H9 (cell line): ENCODE measurements around the gene USP44. TPM values are rescaled to one million over a fixed set of nuclear protein-coding genes. Genes with fewer than 3 reads are reported as not detected.

Experiments
- DNase-seq: peaks from one replicate; pipeline ENCODE4 v3.0.0-alpha.2; 2017
- H2AFZ ChIP-seq: one replicate; pipeline ENCODE4 v1.6.1; 2013; ENCODE audit warnings: mild to moderate bottlenecking, low read length, control low read depth, moderate library complexity
- H2AK5ac ChIP-seq: 2 replicates; pipeline ENCODE4 v1.6.1; 2013; ENCODE audit warnings: low read length, control low read depth, mixed read lengths; ENCODE audit not compliant: insufficient read length
- H2BK120ac ChIP-seq: one replicate; pipeline ENCODE4 v1.6.1; 2013; ENCODE audit warnings: low read depth, mild to moderate bottlenecking, low read length, control low read depth, inconsistent platforms; ENCODE audit not compliant: poor library complexity, severe bottlenecking
- H2BK12ac ChIP-seq: 2 replicates; pipeline ENCODE4 v1.6.1; 2013; ENCODE audit warnings: low read length, control low read depth, mixed read lengths, low read depth; ENCODE audit not compliant: insufficient read length
- H2BK15ac ChIP-seq: 2 replicates; pipeline ENCODE4 v1.6.1; 2013; ENCODE audit warnings: low read depth, low read length, control low read depth
- H2BK20ac ChIP-seq: one replicate; pipeline ENCODE4 v1.6.1; 2013; ENCODE audit warnings: low read depth, mild to moderate bottlenecking, low read length, control low read depth, inconsistent platforms; ENCODE audit not compliant: poor library complexity, severe bottlenecking
- H2BK5ac ChIP-seq: 2 replicates; pipeline ENCODE4 v1.6.1; 2013; ENCODE audit warnings: low read length, control low read depth, mixed read lengths; ENCODE audit not compliant: insufficient read length
- H3K14ac ChIP-seq: 2 replicates; pipeline ENCODE4 v1.6.1; 2013; ENCODE audit warnings: low read length, control low read depth; ENCODE audit not compliant: insufficient read depth
- H3K18ac ChIP-seq: 2 replicates; pipeline ENCODE4 v1.6.1; 2013; ENCODE audit warnings: low read depth, mild to moderate bottlenecking, mixed read lengths, low read length, control low read depth; ENCODE audit not compliant: insufficient read length
- H3K23ac ChIP-seq: 2 replicates; pipeline ENCODE4 v1.6.1; 2013; ENCODE audit warnings: low read length, control low read depth, mixed read lengths, low read depth; ENCODE audit not compliant: insufficient read length
- H3K23me2 ChIP-seq: 2 replicates; pipeline ENCODE4 v1.6.1; 2013; ENCODE audit warnings: low read depth, mild to moderate bottlenecking, mixed read lengths, low read length, control low read depth; ENCODE audit not compliant: insufficient read length, poor library complexity, severe bottlenecking
- H3K27ac ChIP-seq: 2 replicates; pipeline ENCODE4 v1.5.1; 2013; ENCODE audit warnings: low read length, control low read depth, mixed read lengths, low read depth; ENCODE audit not compliant: insufficient read length
- H3K27me3 ChIP-seq: 2 replicates; pipeline ENCODE4 v1.6.1; 2013; ENCODE audit warnings: low read length, control low read depth, inconsistent platforms; ENCODE audit not compliant: insufficient read depth
- H3K4ac ChIP-seq: 2 replicates; pipeline ENCODE4 v1.6.1; 2013; ENCODE audit warnings: low read depth, mild to moderate bottlenecking, control low read depth, inconsistent platforms, low read length, moderate library complexity
- H3K4me1 ChIP-seq: 2 replicates; pipeline ENCODE4 v1.6.1; 2013; ENCODE audit warnings: low read length, control low read depth, inconsistent platforms; ENCODE audit not compliant: insufficient read depth
- H3K4me2 ChIP-seq: 2 replicates; pipeline ENCODE4 v1.6.1; 2013; ENCODE audit warnings: low read length, control low read depth, mixed read lengths; ENCODE audit not compliant: insufficient read length, insufficient read depth
- H3K56ac ChIP-seq: 2 replicates; pipeline ENCODE4 v1.6.1; 2013; ENCODE audit warnings: low read depth, mild to moderate bottlenecking, mixed read lengths, low read length, control low read depth; ENCODE audit not compliant: insufficient read length
- H3K79me1 ChIP-seq: 2 replicates; pipeline ENCODE4 v1.6.1; 2013; ENCODE audit warnings: low read depth, mild to moderate bottlenecking, moderate library complexity, low read length, control low read depth, inconsistent platforms; ENCODE audit not compliant: insufficient read depth, poor library complexity, severe bottlenecking
- H3K79me2 ChIP-seq: 2 replicates; pipeline ENCODE4 v1.6.1; 2013; ENCODE audit warnings: low read length, control low read depth, inconsistent platforms; ENCODE audit not compliant: insufficient read depth
- H3K9ac ChIP-seq: 2 replicates; pipeline ENCODE4 v1.6.1; 2013; ENCODE audit warnings: low read length, control low read depth, mixed read lengths; ENCODE audit not compliant: insufficient read length; ENCODE audit errors: extremely low read depth
- H3K9me3 ChIP-seq: one replicate; pipeline ENCODE4 v1.6.1; 2013; ENCODE audit warnings: low read depth, low read length, inconsistent platforms; ENCODE audit not compliant: control insufficient read depth
- H3T11ph ChIP-seq: one replicate; pipeline ENCODE4 v1.6.1; 2013; ENCODE audit warnings: mild to moderate bottlenecking, low read length, control low read depth, inconsistent platforms
- H4K20me1 ChIP-seq: one replicate; pipeline ENCODE4 v1.6.1; 2013; ENCODE audit not compliant: control insufficient read depth, insufficient read length, insufficient read depth
- H4K5ac ChIP-seq: 2 replicates; pipeline ENCODE4 v1.6.1; 2013; ENCODE audit warnings: low read depth, mild to moderate bottlenecking, mixed read lengths, low read length, control low read depth; ENCODE audit not compliant: insufficient read length
- H4K8ac ChIP-seq: replicated peaks from 2 replicates; pipeline ENCODE4 v1.6.1; 2013; ENCODE audit warnings: low read length, control low read depth, mixed read lengths, low read depth; ENCODE audit not compliant: insufficient read length
- H4K91ac ChIP-seq: 2 replicates; pipeline ENCODE4 v1.6.1; 2013; ENCODE audit warnings: low read depth, mild to moderate bottlenecking, moderate library complexity, mixed read lengths, low read length, control low read depth; ENCODE audit not compliant: insufficient read length
- H3K27ac Mint-ChIP-seq, 3 experiments: 2 replicates in 2 of 3; 3 replicates in 1 of 3; pipeline ENCODE4 v1.8.0; 2020 to 2021; ENCODE audit warnings: mixed read lengths in 3 of 3, mild to moderate bottlenecking in 1 of 3, moderate library complexity in 1 of 3
- H3K27me3 Mint-ChIP-seq: 2 replicates; pipeline ENCODE4 v1.8.0; 2021; ENCODE audit warnings: low read depth, mild to moderate bottlenecking, moderate library complexity, mixed read lengths
- H3K36me3 Mint-ChIP-seq, 3 experiments: 2 replicates in 2 of 3; 3 replicates in 1 of 3; pipeline ENCODE4 v1.8.0; 2020 to 2021; ENCODE audit warnings: low read depth in 3 of 3, mixed read lengths in 3 of 3; ENCODE audit not compliant: insufficient read depth in 1 of 3
- H3K4me1 Mint-ChIP-seq, 2 experiments: 2 replicates each; pipeline ENCODE4 v1.8.0; 2020; ENCODE audit warnings: mixed read lengths in 2 of 2
- H3K4me3 Mint-ChIP-seq, 2 experiments: 2 replicates in 1 of 2; 3 replicates in 1 of 2; pipeline ENCODE4 v1.8.0; 2020 to 2021; ENCODE audit warnings: mild to moderate bottlenecking in 2 of 2, mixed read lengths in 2 of 2, moderate library complexity in 1 of 2
- H3K9me3 Mint-ChIP-seq, 2 experiments: 2 replicates in 1 of 2; 3 replicates in 1 of 2; pipeline ENCODE4 v1.8.0; 2020; ENCODE audit warnings: mild to moderate bottlenecking in 2 of 2, mixed read lengths in 2 of 2, moderate library complexity in 1 of 2
- CTCF ChIP-seq: fragments of 200-600 bp; sonication (generic); conservative IDR thresholded peaks from 3 replicates; pipeline ENCODE4 v1.8.0; 2021; ENCODE audit warnings: antibody characterized with exemption, mild to moderate bottlenecking
- WGBS: extraction: QIAGEN DNeasy Blood & Tissue Kit; methylation state at CpG from one replicate; pipeline ENCODE4 v1.1.7; 2013; ENCODE audit warnings: missing lambda C conversion rate, low lambda C conversion rate, mixed read lengths; ENCODE audit not compliant: insufficient read length; ENCODE audit errors: extremely low coverage; 5-methylcytosine and 5-hydroxymethylcytosine counted together
- total RNA-seq: library from RNA; stranded (reverse); gene quantifications from 2 replicates; pipeline ENCODE4 v1.2.1, GENCODE V29; 2021

USP44 gene
- total RNA-seq, 1 experiment from 2014 or later: 185 TPM

GRCh38 chr12:95509300-95509699 lies 42.0 kb downstream of the USP44 start:
- Histone ChIP-seq H4K5ac (no peak overlapping the region), H3K79me1 (no peaks in the 10 kb centered on the region), H3K4ac (no peak overlapping the region), H2BK120ac (no peak overlapping the region), H3K27ac (no peak overlapping the region), H3K9me3 (no peaks in the 10 kb centered on the region), H3K27me3 (no peaks in the 10 kb centered on the region; the same call in 1 of the 2 replicates), H4K8ac (no peak overlapping the region), H2BK5ac (no peak overlapping the region), H3K14ac (no peak overlapping the region), H2AFZ (no peak overlapping the region), H2BK15ac (no peak overlapping the region), H3K23ac (no peak overlapping the region), H2BK12ac (no peak overlapping the region), H2AK5ac (no peak overlapping the region), H3K18ac (no peak overlapping the region), H3K4me2 (no peak overlapping the region), H3T11ph (no peak overlapping the region), H2BK20ac (no peak overlapping the region), H3K56ac (no peak overlapping the region), H4K20me1 (no peaks in the 10 kb centered on the region), H3K9ac (no peak overlapping the region), H3K4me1 (no peaks in the 10 kb centered on the region), H4K91ac (no peak overlapping the region), H3K79me2 (no peaks in the 10 kb centered on the region), H3K23me2 (no peaks in the 10 kb centered on the region)
- WGBS: no CpG with 5 or more reads among the region's 3 CpGs
- TF ChIP-seq CTCF: no peak
- H3K4me1 Mint-ChIP-seq: no peaks in the 10 kb centered on the region; a peak in 1 of 4 replicates
- peak overlapping the region in 1 of 3 experiments; percentile 55; a peak in 1 of 7 replicates for H3K27ac Mint-ChIP-seq
- no peaks in the 10 kb centered on the region for H3K9me3 Mint-ChIP-seq
- H3K27me3 Mint-ChIP-seq: no peaks in the 10 kb centered on the region
- H3K4me3 Mint-ChIP-seq: no peak overlapping the region
- DNase-seq: no peak
- H3K36me3 Mint-ChIP-seq: peaks cover 38 to 89% (median 78%) of the 10 kb centered on the region in 3 experiments; a peak in 6 of 7 replicates
